ENCODE data around the gene AKAP13.
"Not testable (repeated sequence)": the region's sequence is repeated elsewhere in the genome, so short reads cannot be mapped to it uniquely, and the experiment has no call there.

Gene AKAP13

DNA sequence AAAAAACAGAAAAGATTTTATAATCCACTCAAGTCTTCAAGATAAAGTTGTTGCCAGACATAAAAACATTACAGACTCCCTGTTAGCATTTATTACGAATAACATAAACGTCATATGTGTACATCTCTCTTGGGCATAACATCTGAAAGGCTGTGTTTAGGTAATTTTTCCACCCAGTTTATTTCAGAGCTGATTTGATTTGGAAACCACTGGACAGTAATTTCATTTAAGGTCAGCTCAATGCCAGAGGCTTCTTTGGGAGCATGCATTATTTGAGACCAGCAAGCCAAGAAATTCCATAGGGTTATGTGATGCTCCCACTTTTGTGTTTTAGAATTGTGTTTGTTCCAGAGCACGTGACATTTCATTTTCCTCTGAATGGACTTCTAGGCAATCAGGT, 196.0 kb downstream of the AKAP13 start:
- no peak for DNase-seq (ENCODE audit: low spot score)

DNA sequence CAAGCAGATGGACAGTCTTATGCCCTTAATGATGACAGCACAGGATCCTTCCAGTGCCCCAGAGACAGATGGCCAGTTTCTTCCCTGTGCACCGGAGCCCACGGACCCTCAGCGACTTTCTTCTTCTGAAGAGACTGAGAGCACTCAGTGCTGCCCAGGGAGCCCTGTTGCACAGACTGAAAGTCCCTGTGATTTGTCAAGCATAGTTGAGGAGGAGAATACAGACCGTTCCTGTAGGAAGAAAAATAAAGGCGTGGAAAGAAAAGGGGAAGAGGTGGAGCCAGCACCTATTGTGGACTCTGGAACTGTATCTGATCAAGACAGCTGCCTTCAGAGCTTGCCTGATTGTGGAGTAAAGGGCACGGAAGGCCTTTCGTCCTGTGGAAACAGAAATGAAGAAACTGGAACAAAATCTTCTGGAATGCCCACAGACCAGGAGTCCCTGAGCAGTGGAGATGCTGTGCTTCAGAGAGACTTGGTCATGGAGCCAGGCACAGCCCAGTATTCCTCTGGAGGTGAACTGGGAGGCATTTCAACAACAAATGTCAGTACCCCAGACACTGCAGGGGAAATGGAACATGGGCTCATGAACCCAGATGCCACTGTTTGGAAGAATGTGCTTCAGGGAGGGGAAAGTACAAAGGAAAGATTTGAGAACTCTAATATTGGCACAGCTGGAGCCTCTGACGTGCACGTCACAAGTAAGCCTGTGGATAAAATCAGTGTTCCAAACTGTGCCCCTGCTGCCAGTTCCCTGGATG, 198.7 kb downstream of the AKAP13 start:
- DNase-seq (ENCODE audit: low spot score): no peak

DNA sequence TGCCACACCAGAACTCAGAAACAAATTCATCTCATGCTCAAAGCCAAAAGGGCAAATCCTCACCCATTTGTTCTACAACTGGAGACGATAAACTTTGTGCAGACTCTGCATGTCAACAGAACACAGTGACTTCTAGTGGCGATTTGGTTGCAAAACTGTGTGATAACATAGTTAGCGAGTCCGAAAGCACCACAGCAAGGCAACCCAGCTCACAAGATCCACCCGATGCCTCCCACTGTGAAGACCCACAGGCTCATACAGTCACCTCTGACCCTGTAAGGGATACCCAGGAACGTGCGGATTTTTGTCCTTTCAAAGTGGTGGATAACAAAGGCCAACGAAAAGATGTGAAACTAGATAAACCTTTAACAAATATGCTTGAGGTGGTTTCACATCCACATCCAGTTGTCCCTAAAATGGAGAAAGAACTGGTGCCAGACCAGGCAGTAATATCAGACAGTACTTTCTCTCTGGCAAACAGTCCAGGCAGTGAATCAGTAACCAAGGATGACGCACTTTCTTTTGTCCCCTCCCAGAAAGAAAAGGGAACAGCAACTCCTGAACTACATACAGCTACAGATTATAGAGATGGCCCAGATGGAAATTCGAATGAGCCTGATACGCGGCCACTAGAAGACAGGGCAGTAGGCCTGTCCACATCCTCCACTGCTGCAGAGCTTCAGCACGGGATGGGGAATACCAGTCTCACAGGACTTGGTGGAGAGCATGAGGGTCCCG, 199.7 kb downstream of the AKAP13 start:
- DNase-seq (ENCODE audit: low spot score): no peak

DNA sequence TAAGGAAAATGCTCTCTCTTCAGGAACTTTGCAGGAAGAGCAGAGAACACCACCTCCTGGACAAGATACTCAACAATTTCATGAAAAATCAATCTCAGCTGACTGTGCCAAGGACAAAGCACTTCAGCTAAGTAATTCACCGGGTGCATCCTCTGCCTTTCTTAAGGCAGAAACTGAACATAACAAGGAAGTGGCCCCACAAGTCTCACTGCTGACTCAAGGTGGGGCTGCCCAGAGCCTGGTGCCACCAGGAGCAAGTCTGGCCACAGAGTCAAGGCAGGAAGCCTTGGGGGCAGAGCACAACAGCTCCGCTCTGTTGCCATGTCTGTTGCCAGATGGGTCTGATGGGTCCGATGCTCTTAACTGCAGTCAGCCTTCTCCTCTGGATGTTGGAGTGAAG, 200.5 kb downstream of the AKAP13 start:
- DNase-seq (ENCODE audit: low spot score): no peak

DNA sequence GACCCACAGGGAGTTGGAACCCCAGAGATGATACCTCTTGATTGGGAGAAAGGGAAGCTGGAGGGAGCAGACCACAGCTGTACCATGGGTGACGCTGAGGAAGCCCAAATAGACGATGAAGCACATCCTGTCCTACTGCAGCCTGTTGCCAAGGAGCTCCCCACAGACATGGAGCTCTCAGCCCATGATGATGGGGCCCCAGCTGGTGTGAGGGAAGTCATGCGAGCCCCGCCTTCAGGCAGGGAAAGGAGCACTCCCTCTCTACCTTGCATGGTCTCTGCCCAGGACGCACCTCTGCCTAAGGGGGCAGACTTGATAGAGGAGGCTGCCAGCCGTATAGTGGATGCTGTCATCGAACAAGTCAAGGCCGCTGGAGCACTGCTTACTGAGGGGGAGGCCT, 201.1 kb downstream of the AKAP13 start:
- no peak for DNase-seq (ENCODE audit: low spot score)

DNA sequence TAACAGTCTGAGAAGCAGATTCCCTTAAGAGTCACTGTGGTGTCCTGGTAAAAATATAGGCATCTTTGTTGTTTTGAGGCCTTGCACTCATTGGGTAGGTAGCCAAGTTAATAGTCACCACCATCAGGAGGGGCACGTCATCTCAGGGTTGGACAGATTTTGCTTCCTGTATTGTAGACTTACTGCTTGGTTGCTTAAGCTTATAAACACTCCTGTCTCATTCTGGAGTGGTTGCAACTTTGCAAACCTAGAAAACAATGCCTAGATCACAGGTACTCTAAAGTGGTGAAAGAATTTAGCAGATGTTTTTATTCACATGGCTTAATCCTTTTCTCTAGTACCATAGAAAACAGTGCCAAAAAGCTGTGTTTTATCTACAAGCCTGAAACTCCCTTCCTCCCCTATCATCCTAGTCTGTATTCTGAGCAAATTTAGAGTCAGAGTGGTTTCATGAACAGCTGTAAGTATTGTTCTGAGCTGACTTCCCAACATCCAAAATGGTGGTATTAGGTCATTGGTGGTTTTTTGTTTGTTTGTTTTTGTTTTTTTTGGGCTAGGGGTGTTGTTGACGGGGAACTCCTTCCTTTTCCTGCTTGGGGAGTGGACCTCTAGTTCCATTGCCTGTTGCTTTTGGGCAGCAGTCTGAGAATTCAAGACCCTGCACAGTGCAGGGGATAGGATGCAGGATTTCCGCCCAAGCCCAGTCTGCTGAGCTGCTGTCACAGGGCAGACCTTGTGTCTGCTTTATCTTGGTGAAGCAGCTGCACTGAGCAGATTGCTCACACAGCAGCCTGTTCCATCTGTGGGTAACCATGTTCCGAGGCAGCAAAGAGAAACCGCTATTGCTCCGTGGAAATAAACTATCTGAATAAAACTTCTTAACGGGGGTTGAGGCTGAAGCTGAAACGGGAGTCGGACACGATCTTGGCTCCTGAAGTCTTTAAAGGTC, 202.0 kb downstream of the AKAP13 start:
- DNase-seq (ENCODE audit: low spot score): no peak

DNA sequence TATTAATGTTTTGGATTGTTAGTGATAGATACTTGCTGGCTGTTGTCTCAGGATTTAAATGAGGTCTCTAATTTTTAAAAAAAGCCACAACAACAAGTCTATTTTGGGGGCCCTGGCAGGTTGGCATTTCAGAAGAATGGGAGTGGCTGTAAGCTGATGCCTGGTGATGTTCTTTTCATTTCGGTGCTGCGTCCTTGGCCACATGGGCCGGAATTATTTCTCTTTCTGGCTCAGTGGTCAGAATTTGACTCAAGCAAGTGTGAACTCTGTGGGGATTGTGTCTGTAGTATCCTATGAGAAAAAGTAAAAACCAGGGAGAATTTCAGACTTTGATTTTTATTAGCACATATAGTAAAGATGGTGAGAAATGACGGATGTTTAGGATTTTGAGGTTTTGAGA, 203.0 kb downstream of the AKAP13 start:
- DNase-seq (ENCODE audit: low spot score): no peak

DNA sequence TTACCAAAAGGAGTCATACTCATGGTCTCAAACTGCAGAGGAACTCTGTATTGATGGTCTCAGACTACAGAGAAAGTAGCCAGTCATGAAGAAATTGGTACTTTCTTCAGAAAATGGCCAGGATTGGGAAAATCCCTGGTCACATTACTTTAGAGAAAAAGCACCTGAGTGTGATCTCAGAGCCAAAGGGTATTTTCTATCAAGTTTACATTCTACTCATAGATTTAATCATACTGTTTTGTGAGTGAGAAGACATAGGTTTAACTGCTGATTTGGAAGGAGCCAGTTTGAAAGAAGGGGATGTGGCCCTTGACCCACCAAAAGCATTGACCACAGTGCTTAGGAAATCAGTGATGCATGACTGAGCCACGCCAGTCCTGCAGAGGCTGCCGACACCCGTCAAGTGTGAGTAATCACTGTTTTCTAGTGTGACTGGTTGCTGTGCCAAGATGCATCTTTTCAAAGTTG, 203.6 kb downstream of the AKAP13 start:
- no peak for DNase-seq (ENCODE audit: low spot score)

DNA sequence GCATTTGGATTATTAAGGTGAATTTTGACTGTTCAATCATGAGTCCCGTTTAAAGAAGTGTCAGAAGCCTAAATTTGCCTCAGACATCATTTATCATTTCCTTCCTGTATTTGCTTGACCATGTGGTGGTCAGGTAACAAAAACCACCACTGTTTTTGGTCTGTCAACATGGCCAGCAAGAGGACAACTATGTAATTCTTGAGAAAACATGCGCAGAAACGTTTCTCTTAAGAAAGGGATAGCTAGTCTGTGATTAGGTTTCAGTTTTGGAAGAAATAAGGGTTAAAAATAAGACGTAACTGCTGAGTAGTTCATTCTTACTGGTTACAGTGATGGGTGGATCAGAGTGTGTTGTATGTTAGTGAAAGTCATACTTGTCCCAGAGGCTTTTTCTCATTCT, 204.5 kb downstream of the AKAP13 start:
- no peak for DNase-seq (ENCODE audit: low spot score)

DNA sequence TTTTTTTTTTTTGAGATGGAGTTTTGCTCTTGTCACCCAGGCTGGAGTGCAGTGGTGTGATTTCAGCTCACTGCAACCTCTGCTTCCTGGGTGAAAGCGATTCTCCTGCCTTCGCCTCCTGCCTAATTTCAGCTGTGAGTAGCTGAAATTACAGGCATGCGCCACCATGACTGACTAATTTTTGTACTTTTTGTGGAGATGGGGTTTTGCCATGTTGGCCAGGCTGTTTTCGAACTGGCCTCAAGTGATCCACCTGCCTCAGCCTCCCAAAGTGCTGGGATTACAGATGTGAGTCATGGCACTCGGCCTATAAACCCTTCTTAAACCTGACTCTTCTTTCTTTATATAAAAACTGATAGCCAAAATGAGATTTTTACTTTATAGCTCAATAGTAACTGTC, 205.8 kb downstream of the AKAP13 start:
- not testable (repeated sequence) for DNase-seq (ENCODE audit: low spot score)

DNA sequence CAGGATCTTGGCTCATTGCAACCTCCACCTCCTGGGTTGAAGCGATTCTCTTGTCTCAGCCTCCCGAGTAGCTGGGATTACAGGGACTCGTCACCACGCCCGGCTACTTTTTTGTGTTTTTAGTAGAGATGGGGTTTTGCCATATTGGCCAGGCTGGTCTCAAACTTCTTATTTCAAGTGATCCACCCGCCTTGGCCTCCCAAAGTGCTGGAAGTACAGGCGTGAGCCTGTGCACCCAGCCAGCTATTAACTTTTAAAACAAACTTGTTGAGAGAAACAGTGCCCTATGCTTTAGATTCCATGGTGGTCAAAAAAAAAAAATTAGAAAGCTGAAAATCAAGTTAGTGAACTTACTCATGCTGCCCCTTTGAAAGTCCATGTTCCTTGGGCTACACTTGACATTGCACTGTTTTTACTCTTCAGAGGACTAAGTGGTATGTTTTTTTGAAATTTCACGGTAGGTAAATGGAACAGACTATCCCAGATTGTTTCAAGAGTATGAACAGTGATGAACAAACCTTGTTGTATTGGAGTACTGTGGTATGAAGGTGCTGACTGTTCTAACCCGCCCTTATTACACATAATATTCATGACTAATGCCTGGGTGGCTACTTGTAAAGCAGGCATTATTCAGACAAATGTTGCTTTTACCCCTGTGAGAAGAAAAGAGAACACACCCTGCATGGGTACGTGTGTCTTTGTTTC, 207.5 kb downstream of the AKAP13 start:
- DNase-seq (ENCODE audit: low spot score): peak; percentile 63

DNA sequence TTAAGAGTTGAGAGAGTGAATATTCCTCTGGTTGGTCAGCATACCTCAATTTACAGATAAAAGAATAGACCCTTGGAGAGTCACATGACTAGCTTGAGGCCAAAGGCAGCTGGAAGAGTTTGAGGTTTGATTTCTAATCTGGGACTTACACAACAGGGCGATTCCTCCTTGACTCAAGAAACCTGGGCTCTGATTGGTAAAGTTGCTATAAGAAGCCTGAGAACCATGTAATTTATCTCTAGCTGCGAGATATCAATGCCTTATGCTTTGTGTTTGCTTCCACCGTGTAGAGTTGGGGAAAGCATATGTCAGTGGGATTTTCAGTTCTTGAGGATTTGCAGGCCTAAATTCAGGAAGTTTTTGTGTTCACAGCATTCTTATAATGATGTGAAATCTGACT, 208.3 kb downstream of the AKAP13 start:
- DNase-seq (ENCODE audit: low spot score): no peak

DNA sequence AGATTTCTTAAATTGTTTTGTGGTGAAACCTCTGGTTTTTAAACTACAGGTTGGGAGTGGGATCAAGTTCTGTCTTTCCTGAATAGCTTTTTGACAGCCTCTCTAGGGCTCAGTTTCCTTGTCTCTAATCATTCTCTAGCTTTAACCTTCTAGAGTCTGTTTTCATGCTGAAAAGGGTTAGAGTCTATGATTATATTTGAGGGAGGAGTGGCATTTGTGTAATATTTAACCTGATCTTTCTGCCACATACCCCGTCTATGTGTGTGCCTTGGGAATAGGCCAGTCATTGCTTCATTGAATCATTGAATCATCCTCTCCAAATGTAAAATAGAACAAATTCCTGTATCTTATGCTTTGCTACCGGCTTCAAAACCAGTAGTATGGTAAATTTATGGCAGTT, 209.4 kb downstream of the AKAP13 start:
- no peak for DNase-seq (ENCODE audit: low spot score)

DNA sequence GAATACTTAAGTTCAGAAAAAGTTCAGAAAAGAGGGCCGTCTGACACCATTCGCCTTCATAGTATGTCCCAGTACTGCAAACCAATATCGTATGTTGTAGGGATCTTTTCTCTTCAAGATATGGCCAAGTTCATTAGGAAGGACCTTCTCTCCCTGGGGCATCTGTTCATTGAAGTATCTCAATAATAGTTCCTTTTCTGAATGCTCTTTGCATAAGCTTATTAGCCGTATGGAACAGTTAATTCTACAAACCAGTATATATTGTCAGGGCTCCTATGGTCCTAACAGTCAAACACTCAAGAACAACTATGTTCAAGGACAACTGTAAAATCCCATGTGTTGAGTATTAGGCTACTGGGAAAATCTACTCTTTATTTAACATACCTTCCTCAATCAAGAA, 211.2 kb downstream of the AKAP13 start:
- no peak for DNase-seq (ENCODE audit: low spot score)

DNA sequence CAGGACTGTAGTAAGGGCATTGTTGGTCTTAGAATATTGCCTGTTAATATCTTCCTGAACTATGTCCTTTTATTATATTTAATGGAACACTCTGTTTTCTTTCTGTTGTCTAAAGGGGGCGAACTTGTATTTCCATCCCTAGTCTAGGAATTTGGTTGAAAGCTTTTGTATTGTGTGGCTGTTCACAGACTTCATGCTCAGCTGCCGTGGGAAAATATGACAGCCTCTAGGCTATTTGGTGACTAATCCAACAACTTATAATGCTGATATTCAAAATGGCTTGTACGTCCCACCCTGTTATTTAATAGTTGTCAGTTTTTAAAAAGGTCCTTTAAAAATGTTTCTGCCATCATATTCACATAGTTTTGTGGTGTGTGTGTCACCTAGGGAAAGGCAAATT, 211.7 kb downstream of the AKAP13 start:
- DNase-seq (ENCODE audit: low spot score): peak; percentile 92

DNA sequence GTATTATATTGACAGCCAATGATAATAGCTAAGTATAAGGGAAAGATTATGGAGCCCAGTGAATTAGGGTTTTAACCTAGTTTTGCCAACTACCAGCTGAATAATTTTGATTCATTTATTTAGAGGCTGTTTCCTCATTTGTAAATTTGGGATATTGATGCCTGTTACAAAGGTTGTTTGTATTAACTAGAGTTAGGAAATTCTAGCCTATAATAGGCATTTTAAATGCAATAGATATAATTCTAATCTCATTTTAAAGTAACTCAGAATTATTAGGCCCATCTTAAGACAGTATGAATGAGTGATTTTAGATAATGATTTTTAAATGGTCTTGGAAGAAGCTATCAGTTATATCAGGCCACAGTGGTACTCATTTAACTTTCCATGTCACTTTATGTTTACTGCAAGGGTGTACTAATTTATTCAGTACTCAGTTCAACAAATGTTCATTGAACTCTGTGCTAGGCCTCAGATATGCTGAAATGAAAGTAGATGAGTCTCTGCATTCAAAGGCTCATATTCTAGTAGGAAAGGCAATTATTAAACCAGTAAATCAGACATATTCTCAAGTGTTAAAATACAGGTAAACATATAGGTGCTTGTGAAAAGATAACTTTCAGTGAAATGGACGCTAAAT, 213.5 kb downstream of the AKAP13 start:
- no peak for DNase-seq (ENCODE audit: low spot score)

DNA sequence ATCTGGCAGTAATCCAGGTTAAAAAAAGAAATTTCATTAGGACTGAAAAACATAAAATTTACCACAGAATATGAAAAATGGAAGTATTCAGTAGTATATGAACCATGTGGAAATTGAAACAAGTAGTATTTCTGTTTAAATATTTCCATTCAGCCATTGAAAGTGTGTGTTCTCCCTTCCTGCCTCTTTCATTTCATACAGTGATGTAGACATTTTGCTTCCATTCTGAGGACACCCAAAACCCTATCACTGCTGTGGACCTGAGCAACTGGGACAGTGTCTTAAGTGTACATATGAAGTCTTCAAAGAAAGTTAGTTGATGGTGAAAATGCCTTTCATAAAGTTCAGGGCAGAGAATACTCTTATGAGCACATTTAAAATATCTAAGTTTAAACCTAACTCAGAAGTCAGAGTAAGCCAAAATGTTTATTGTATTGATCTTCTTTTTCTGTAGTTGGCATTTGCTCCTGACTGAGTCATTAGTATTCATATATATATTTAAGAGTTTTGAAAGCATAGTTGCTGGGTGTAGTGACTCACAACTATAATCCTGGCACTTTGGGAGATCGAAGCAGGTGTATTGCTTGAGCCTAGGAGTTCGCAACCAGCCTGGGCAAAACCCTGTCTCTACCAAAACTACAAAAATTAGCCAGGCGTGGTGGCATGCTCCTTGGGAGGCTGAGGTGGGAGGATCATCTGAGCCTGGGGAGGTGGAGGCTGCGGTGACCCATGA, 215.6 kb downstream of the AKAP13 start:
- DNase-seq (ENCODE audit: low spot score): no peak

DNA sequence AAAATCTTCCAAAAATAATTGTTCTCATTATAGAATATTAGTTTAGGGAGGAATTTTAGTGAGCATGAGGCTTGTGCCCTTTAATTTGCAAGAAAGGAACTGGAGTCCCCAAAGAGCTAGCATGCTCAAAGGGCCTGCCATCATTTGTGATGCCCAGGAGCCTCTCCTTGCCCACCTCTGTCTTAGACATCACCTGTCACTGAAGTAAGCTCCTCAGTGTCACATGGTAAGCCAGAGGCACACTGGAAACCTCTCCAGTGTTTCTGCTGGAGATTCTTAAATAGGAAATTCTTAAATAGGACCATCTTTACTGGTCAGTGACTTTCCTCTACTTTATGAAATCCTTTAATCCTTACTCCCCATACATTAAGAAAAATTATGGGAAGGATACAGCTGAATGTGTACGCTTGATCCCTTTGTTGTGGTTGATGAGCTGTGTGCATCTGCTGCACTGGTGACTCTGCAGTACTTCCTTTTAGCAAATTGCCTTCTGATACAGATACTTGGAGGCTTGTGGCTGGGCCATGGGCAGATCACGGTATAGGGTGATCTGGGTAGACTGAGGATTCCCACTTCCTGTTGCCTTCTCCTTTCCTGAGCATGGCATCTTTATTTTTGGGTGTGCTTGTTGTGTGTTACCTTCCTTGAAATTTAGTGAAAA, 216.9 kb downstream of the AKAP13 start:
- no peak for DNase-seq (ENCODE audit: low spot score)

DNA sequence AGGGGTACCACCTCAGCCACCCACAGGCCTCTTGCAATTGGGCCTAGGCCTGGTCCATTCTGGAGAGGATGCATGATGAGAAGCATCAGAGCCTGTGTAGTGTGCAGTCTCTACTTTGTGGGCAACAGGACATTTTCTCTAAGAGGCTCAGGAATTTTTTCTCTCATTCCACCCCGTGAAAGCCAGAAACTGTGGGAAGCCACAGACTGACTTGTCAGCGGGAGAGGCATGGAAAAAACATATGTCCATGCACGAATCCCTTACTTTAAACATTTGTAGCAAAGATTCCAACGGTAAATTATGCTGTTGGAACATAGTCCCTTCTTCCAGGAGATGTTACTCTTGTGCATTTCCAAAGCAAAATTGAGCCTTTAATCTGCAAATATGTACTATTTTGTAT, 217.8 kb downstream of the AKAP13 start:
- DNase-seq (ENCODE audit: low spot score): no peak
